Measurements from ENCODE around the gene HTR2A.

- no peak for TF ChIP-seq CTCF (IDR thresholded peaks at IDR 0.05)
- TF ChIP-seq POLR2A (IDR thresholded peaks at IDR 0.05): no peak
Measured at GRCh38 chr13:46895381-46895780, 1.5 kb downstream of the HTR2A start.
